Vagina (tissue), 2 donors: ENCODE data around the gene ANKFN1.

Experiments
- CTCF ChIP-seq, 3 experiments: fragments of 450-650 bp in 2 of 3; fragments of 200-600 bp in 1 of 3; sonication (generic) in 1 of 3; IDR thresholded peaks; one replicate each; pipeline ENCODE4 v1.5.1; 2017 to 2019; ENCODE audit warnings: antibody characterized with exemption in 3 of 3, mild to moderate bottlenecking in 2 of 3, moderate library complexity in 2 of 3
- POLR2A ChIP-seq, 2 donors: fragments of 450-650 bp; IDR thresholded peaks; one replicate each; pipeline ENCODE4 v1.6.1; 2017; ENCODE audit warnings: antibody characterized with exemption in 2 of 2, mild to moderate bottlenecking in 2 of 2, moderate library complexity in 2 of 2
- POLR2AphosphoS5 ChIP-seq, 2 donors: sonication (generic); formaldehyde crosslinking; IDR thresholded peaks; one replicate each; pipeline ENCODE4 v1.9.0; 2017; ENCODE audit warnings: antibody characterized with exemption in 2 of 2, mild to moderate bottlenecking in 2 of 2, low read depth in 1 of 2; ENCODE audit not compliant: insufficient read depth in 1 of 2

GRCh38 chr17:56465886-56466285 lies 312.6 kb downstream of the ANKFN1 start:
- TF ChIP-seq CTCF (IDR thresholded peaks at IDR 0.05) (no peak), POLR2A (IDR thresholded peaks at IDR 0.05) (no peak), POLR2AphosphoS5 (IDR thresholded peaks at IDR 0.05; ENCODE audit: insufficient read depth in 1 of 2, low read depth in 1 of 2) (no peak)
